Measurements from ENCODE around the gene PRDM5.

- TF ChIP-seq REST (IDR thresholded peaks at IDR 0.05; ENCODE audit: insufficient read depth in 1 of 2, low read depth in 2 of 2, low read length in 2 of 2) (no peak), TAF1 (IDR thresholded peaks at IDR 0.05; ENCODE audit: borderline replicate concordance, insufficient read depth, low read length) (no peak), POLR2AphosphoS5 (IDR thresholded peaks at IDR 0.05; ENCODE audit: low read depth, low read length) (no peak), FOXP2 (optimal IDR thresholded peaks at IDR 0.05; ENCODE audit: borderline replicate concordance, extremely low read depth, extremely low read length, insufficient read depth) (no peak)
These were observed 262.8 kb downstream of the PRDM5 start for GRCh38 chr4:120659616-120660170.
